ENCODE results near the gene ARHGAP10. TPM values are rescaled to one million over a fixed set of nuclear protein-coding genes. Genes with fewer than 3 reads are reported as not detected.
A peak's percentile ranks its signal among the peaks of the same experiment; 100 is the strongest.

ARHGAP10 gene
- total RNA-seq, 3 donors from 2014 or later (not counting 1 experiment from before 2014, with no cell fraction given) = 13.9 to 28.7 (median 23.2) TPM

GRCh38 chr4:148041606-148042329 lies 309.9 kb downstream of the ARHGAP10 start:
- H3K27ac ChIP-seq (ENCODE audit: low read length) = no peak overlapping the region
- H3K36me3 Mint-ChIP-seq = no peaks in the 10 kb centered on the region
- H3K9me3 Mint-ChIP-seq = no peaks in the 10 kb centered on the region
- intact Hi-C loops (cut with micrococcal nuclease) = no loop called here
- no peaks in the 10 kb centered on the region for H3K36me3 ChIP-seq (ENCODE audit: control insufficient read depth, insufficient read depth, low read length)
- WGBS (ENCODE audit: insufficient coverage) = 92% methylated on average over 7 of the region's 7 CpGs
- H3K27me3 ChIP-seq (ENCODE audit: control insufficient read depth, insufficient read depth, low read length) = no peaks in the 10 kb centered on the region
- H3K9me3 ChIP-seq (ENCODE audit: control insufficient read depth, insufficient read depth, low read length) = no peaks in the 10 kb centered on the region
- ATAC-seq (no peak), DNase-seq (no peak)
- no peak for TF ChIP-seq CTCF (IDR thresholded peaks at IDR 0.05)
- H3K4me3 ChIP-seq (ENCODE audit: low read length) = no peak overlapping the region
- H3K27ac Mint-ChIP-seq = no peak overlapping the region
- H3K4me3 Mint-ChIP-seq = no peak overlapping the region
- peaks cover 8 to 9% of the 10 kb centered on the region in 2 donors for H3K4me1 Mint-ChIP-seq
- no peaks in the 10 kb centered on the region for H3K4me1 ChIP-seq (ENCODE audit: control insufficient read depth, insufficient read depth, low read length)
- no peaks in the 10 kb centered on the region for H3K27me3 Mint-ChIP-seq (ENCODE audit: low read depth in 2 of 2)

- Histone ChIP-seq H3K27me3 (ENCODE audit: control insufficient read depth, insufficient read depth, low read length) (no peaks in the 10 kb centered on the region), H3K4me1 (ENCODE audit: control insufficient read depth, insufficient read depth, low read length) (no peaks in the 10 kb centered on the region), H3K27ac (ENCODE audit: low read length) (no peak overlapping the region), H3K9me3 (ENCODE audit: control insufficient read depth, insufficient read depth, low read length) (no peaks in the 10 kb centered on the region), H3K4me3 (ENCODE audit: low read length) (no peak overlapping the region), H3K36me3 (ENCODE audit: control insufficient read depth, insufficient read depth, low read length) (no peaks in the 10 kb centered on the region)
- Mint-ChIP-seq H3K4me3 (no peak overlapping the region), H3K27me3 (ENCODE audit: low read depth in 2 of 2) (no peaks in the 10 kb centered on the region), H3K27ac (no peak overlapping the region), H3K9me3 (no peaks in the 10 kb centered on the region), H3K4me1 (no peaks in the 10 kb centered on the region), H3K36me3 (peaks cover 4% of the 10 kb centered on the region)
- 90% methylated on average over 9 of the region's 9 CpGs for WGBS (ENCODE audit: insufficient coverage)
- no peak for TF ChIP-seq CTCF (IDR thresholded peaks at IDR 0.05)
- ATAC-seq = no peak
- intact Hi-C loops (cut with micrococcal nuclease) = no loop called here
- DNase-seq = no peak
Observed at GRCh38 chr4:148044089-148044911, 312.4 kb downstream of the ARHGAP10 start.

- H3K27ac Mint-ChIP-seq = peak overlapping the region in 1 of 2 donors; percentile 34
- intact Hi-C loops (cut with micrococcal nuclease) = no loop called here
- TF ChIP-seq CTCF (IDR thresholded peaks at IDR 0.05) = no peak
- H3K27ac ChIP-seq (ENCODE audit: low read length) = no peak overlapping the region
- H3K4me1 Mint-ChIP-seq = no peaks in the 10 kb centered on the region
- WGBS (ENCODE audit: insufficient coverage) = 45% methylated on average over 3 of the region's 4 CpGs
- no peak overlapping the region for H3K4me3 Mint-ChIP-seq
- H3K27me3 ChIP-seq (ENCODE audit: control insufficient read depth, insufficient read depth, low read length) = no peaks in the 10 kb centered on the region
- no peaks in the 10 kb centered on the region for H3K9me3 ChIP-seq (ENCODE audit: control insufficient read depth, insufficient read depth, low read length)
- H3K36me3 ChIP-seq (ENCODE audit: control insufficient read depth, insufficient read depth, low read length) = no peaks in the 10 kb centered on the region
- no peak overlapping the region for H3K4me3 ChIP-seq (ENCODE audit: low read length)
- ATAC-seq (peak in 2 of 3 donors; percentile 40 to 41), DNase-seq (peak in 1 of 2 donors; percentile 57)
- H3K9me3 Mint-ChIP-seq = no peaks in the 10 kb centered on the region
- peaks cover 4% of the 10 kb centered on the region for H3K36me3 Mint-ChIP-seq
- no peaks in the 10 kb centered on the region for H3K27me3 Mint-ChIP-seq (ENCODE audit: low read depth in 2 of 2)
- no peaks in the 10 kb centered on the region for H3K4me1 ChIP-seq (ENCODE audit: control insufficient read depth, insufficient read depth, low read length)
Observed at GRCh38 chr4:148044912-148045352, 313.0 kb downstream of the ARHGAP10 start.
